ENCODE data around the gene CRB2.

Gene CRB2

GRCh38 chr9:123422635-123423310 is 66.8 kb downstream of the CRB2 start:
- DNase-seq (ENCODE audit: low read depth): no peak

GRCh38 chr9:123423311-123423640 is 67.3 kb downstream of the CRB2 start:
- DNase-seq (ENCODE audit: low read depth): no peak

- no peak for DNase-seq (ENCODE audit: low read depth)
Observed at GRCh38 chr9:123424131-123424530, 68.1 kb downstream of the CRB2 start.

- no peak for DNase-seq (ENCODE audit: low read depth)
Observed at GRCh38 chr9:123424552-123425225, 68.7 kb downstream of the CRB2 start.

GRCh38 chr9:123425261-123425821 is 69.3 kb downstream of the CRB2 start:
- DNase-seq (ENCODE audit: low read depth): no peak

GRCh38 chr9:123425836-123426365 is 69.9 kb downstream of the CRB2 start:
- DNase-seq (ENCODE audit: low read depth): no peak

- DNase-seq (ENCODE audit: low read depth): no peak
Observed at GRCh38 chr9:123426406-123426805, 70.4 kb downstream of the CRB2 start.
